NOMO-1 (cell line): ENCODE results near the gene TTC12.

Source experiments
- DNase-seq, 2 experiments: peaks; one replicate each; lab custom pipeline; 2025; ENCODE audit not compliant: unreplicated experiment in 2 of 2; lab: John Stamatoyannopoulos, UW

TTC12 gene

GRCh38 chr11:113317339-113317738, 3.0 kb downstream of the TTC12 start:
- DNase-seq = no peak

- no peak for DNase-seq
These were observed 4.7 kb downstream of the TTC12 start for GRCh38 chr11:113319085-113319484.

DNA sequence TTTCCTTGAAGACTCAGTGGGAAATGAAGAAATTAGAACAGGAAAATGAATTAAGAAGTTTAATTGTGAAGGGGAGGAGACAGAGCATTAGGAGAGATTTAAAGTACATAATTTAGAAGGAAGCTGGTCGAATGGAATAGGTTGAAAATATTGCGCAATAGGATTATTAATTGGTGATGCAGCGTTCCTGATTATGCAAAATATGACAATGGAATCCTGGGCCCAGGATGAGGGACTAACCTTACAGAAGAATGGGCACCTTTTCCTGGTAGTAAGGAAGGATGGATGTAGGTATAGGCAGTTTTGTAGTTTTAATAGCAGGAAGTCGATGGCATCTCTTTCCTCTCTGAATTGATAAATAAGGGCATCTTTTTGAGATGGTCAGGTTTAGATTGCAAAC, 7.8 kb downstream of the TTC12 start:
- no peak for DNase-seq

- no peak for DNase-seq
These were observed 9.9 kb downstream of the TTC12 start for GRCh38 chr11:113324250-113324649.

GRCh38 chr11:113329725-113330124, 15.3 kb downstream of the TTC12 start:
- no peak for DNase-seq

GRCh38 chr11:113331441-113331840, 17.1 kb downstream of the TTC12 start:
- no peak for DNase-seq

DNA sequence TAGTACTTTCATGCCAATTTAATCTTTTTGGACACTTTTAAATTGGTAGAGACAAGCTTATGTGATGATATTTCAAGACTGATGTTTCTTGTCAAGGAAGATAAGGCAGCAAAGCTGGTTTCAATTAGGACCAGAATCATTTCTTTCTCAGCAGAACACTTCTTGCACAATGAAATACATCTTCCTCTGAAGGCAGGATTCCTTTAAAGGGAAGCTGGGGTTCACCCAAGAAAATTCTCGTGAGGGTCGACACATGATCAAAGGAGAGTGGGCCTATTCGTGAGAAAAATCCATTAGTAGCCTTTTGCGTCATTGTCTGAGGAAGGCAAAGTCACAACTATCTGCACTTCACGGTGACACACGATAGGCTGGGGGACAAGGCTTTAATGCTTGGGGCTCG, 17.6 kb downstream of the TTC12 start:
- no peak for DNase-seq

DNA sequence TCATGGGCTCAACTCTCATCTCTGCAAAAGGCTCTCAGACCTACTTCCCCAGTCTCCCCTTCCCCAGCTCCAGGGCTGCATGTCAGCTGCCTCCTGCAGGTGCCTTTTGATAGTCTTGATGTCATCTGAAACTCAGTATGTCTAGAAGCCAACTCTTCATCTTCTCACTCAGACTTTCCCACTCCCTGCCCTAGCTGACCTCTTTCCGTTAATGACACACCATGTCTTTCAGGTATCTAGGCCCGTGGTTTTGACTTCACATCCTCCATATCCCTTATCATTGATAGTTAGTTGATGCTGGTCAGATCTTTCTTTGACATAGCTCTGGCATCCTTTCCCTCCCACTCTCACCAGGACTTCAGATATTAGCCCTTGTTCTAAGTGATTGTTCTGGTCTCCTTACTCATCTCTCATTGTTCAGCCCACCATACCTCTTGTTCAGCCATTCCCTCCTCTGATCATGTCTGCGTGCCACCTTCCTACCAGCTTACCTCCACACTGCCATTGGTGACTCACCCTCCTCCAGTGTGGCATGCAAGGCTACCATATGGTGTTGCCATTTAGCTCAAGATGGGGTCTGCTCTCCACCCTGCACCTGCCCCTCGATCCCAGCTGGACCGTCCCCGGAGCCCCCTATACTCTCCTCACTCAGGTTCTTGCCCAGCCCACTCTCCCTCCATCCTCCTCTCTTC, 18.4 kb downstream of the TTC12 start:
- DNase-seq = no peak

DNA sequence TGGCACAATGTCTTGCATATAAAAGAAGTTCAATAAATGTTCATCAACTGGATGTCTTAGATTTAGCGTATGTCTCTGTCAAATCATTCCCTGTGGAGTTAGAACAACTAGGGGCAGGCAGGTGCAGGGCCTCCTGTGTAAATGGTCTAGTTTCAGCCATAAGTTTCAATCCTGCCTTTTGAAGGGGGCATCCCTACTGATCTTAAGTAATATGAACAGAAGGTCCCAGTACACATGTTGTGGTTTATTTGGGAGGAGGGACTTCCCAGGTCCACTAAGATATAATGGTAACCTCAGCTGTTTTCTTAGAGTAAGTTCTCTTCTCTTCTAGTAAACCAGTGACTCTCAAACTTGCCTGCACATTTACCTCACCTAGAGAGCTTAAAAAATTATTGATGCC, 19.8 kb downstream of the TTC12 start:
- no peak for DNase-seq

- DNase-seq = no peak
These were observed 24.3 kb downstream of the TTC12 start for GRCh38 chr11:113338730-113339129.

- DNase-seq = no peak
These were observed 25.7 kb downstream of the TTC12 start for GRCh38 chr11:113339929-113340589.

DNA sequence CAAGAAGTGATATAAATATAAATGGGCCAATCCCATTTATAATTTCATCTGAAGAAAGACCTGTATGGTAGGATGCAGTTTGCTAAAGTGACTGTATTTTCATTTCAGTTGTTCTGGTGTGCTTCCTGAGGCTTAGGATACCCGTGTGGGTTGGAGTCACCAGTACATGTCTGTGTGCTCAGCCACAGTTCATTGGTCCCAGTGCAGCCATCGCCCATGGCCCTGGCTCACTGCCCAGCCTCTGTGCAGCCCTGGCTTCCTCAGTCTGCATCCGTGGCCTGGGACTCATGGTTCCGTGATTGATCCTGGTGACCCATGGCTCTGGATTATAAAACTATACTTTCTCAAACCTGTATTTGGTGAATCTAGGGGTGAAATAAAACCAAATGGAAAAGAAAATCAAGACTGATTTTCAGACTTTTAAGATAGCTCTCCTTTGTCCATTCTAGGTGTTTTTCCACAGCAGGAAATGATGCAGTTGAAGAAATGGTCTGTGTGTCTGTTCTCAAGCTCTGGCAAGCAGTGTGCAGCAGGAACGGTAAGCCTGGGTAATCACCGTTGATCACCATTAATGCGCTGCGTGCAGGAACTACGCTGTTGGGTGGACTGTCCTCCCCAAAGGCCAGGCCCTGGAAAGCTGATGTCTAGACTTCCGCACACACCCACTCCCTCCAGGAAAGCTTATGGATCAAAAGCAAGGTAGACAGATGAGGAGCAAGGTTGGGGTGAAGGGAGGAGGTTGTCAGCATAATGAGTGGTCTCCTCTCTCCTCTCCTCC, 27.2 kb downstream of the TTC12 start:
- DNase-seq = no peak

GRCh38 chr11:113345978-113346377, 31.6 kb downstream of the TTC12 start:
- no peak for DNase-seq

DNA sequence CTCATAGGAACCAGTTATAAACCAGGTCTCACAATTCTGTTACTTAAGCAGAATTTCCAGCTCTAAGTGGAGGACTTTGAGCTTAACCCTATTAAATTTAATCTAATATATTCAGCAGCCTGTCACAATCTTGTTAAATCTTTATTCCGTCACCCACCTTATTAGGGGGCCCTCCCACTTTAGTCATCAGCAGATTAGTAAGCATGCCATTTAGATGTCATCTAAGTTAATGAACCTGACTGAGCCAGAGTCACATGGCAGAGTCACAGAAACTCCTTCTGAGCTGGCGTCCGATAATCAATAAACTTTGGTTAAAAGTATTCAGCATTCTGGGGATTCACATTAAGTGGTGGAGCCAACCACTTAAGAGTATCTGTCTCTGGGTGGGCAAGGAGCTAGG, 35.1 kb downstream of the TTC12 start:
- DNase-seq = no peak

- no peak for DNase-seq
These were observed 36.1 kb downstream of the TTC12 start for GRCh38 chr11:113350336-113351067.

DNA sequence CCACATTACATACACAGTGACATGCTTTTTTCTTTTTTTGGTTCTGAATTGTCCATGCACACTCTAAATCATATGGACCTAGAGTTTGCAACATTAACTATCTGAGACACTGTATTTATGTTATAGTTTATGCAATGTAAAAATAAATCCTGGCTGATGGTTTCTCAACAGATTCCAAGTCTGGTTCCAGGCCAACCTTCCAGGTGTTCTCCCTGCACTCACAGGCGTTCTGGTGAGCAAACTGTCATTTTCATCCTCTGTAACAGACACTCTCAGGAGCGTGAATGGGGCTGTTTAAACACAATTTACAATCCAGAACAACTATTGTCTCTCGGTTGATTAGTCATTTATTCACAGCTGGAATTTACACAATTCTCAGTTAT, 36.7 kb downstream of the TTC12 start:
- no peak for DNase-seq

GRCh38 chr11:113351480-113351879, 37.1 kb downstream of the TTC12 start:
- no peak for DNase-seq

GRCh38 chr11:113356203-113356602, 41.8 kb downstream of the TTC12 start:
- DNase-seq = no peak

- no peak for DNase-seq
These were observed 49.0 kb downstream of the TTC12 start for GRCh38 chr11:113363406-113363805.

DNA sequence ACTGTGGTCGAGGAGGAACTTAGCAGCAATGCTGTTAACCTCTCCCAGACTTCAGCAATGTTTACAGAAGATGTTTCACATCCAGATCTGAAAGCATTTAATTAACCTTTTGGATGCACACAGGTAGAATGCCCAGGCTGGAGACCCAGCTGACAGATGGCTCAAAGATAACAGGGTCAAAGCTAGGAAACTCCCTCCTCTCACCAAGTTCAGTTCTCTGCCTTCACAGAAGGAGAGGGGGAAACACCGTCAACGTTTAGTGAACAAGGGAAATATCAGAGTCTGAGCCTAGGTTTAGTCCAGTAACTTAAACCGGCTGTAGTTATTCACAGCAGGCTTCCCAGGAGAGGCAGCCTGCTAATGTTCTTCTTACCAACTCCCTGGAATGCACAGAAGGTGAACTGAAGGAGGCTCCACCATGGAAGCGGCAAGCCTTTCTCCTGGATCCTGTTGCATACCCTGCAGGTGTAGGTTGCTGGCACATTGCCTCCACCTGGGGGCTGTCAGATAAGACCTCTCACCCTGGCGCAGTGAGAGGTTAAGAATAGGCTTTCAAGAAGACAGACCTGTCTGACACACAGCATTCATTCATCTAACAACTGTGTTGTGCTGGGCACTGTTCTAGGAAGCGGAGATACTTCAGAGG, 49.7 kb downstream of the TTC12 start:
- DNase-seq = no peak

- no peak for DNase-seq
These were observed 51.5 kb downstream of the TTC12 start for GRCh38 chr11:113365895-113366294.
